8988T (cell line): ENCODE data around the gene LRP1.

Source experiments
- DNase-seq: peaks from one replicate; pipeline ENCODE4 v3.0.0; 2011

Gene LRP1

DNA sequence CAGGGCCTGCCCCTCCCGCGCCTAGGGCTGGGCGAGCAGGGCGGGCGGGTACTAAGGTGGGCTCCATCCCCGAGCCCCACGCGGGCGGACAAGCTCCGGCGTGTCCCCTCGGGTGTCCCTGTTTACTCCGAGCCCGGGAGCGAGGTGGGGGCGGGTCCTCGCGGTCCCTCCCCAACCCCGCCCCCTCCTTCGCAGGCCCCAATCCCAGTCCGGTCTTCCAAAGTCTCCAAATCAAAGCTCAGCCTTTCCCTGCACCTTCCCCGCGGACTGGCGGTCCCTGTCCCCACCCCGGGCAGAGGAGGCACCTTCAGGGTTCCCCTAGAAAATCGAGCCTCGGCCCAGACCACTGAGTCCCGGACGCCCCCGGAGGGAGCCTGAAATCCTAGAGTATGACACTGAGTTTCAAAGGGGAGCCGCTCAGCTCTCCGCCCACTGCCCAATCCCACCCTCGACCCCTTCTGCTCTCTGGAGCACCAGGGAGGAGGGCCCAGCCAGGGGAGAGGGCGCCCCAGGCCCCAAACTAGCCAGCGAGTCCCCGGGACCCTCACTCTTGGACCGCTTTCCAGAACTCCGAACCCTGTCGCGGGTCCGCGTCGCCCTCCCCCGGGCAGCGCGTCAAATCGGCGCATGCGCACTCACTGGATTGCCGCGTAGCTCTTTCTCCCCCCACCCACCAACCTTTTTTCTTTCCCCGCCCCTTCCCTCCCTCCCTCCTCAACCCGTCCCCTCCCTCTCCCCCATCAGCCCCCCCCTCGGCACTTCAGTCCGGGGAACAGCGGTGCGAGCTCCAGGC, at the start of gene LRP1:
Gene LRP1 (plus strand): TSS at position 758 of the 793 bp plus-strand sequence. CDS start 482 bp downstream, outside the sequence.
- DNase-seq = peak; percentile 84

DNA sequence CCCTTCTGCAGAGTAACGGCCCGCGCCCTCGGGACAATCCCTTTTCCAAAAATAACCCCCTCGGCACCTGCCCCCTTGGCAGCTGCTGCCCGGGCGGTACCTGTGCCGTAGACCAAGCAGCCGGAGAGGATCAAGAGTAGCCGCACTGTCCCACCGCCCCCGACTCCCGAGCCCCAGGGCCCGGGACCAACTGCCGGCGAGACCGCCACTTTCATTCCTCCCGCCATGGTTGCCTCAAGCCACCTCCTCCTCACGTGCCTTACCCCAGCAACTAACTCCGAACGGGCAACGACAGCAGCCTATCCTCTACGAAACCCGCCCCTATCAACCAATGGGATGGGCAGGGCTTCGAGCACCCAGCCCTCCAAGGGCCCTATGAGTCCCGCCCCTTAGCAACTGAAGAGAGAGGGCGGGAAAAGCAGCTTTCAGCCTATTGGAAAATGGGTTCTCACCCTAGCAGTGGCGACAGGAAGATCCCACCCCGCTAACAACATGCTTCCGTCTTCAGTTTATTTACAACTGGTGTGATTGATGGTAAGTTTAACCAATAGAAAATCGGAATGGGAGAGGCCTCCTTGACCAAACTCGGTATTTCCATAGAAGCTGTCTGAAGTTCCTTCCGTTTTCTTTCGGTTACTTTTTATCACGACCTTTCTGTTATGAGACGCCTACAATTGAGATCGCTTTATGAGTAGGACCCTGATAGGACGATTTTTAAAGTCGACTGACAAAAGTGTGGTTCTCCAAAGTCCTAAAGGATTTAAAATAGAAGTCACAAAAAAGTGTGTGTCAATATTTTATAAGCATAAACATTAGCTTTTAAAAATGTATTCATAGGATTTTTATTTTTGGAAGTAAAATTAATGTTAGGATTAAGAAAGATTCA, 49.5 kb upstream of the LRP1 start, which contains the start of gene NEMP1:
Gene NEMP1 (minus strand): TSS at position 273 of the 886 bp plus-strand sequence. CDS start 46 bp downstream, at position 227.
- DNase-seq = no peak

DNA sequence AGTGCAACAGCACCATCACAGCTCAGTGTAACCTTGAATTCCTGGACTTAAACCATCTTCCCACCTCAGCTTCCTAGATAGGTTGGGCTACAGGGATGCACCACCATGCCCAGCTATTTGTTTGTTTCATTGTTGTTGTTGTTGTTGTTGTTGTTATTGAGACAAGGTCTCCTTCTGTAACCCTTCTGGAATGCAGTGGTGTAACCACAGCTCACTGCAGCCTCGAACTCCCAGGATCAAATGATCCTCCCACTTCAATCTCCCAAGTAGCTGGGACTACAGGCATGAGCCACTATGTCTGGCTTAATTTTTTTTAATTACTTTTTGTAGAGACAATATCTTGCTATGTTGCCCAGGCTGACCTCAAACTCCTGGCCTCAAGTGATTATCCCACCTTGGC, 48.5 kb upstream of the LRP1 start:
- DNase-seq = no peak

DNA sequence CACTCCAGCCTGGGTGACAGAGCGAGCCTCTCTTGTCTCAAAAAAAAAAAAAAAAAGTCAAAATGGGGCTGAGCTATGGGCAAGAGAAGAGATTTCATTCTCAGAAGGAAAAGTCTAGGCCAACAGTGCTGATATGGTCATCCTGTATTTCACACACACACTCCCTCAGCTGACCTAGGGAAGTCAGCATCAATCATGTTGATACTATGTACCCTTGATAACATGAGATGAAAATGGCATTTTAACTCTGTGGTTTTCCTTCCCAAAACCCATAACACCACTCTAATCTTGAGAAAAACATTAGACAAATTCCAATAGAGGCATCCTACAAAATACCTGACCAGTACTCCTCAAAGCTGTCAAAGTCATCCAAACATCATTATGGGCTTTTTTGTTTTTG, 47.4 kb upstream of the LRP1 start:
- DNase-seq = no peak

DNA sequence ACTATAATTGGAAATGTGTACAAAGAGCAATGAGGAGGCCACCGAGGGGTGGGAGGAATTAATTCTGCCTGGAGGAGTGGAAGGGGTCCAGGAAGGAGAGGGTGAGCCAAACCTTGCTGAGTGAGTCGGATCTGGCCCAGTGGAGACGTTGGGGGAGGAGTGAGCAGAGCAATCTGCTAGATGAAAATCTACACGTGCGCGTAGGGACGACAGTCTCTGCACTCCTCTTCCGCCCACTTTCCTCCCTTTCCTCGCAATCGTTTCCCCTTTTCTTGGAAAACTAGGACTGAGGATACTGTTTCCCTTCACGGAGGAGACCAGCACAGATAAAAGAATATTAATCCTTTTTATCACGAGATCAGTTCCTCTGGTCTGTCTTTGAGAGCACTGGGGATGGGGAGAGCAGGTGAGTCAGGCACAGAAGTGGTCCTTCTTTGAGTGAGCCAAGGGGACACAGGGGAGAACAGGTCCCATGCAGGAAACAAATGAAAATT, 42.2 kb upstream of the LRP1 start:
- no peak for DNase-seq

DNA sequence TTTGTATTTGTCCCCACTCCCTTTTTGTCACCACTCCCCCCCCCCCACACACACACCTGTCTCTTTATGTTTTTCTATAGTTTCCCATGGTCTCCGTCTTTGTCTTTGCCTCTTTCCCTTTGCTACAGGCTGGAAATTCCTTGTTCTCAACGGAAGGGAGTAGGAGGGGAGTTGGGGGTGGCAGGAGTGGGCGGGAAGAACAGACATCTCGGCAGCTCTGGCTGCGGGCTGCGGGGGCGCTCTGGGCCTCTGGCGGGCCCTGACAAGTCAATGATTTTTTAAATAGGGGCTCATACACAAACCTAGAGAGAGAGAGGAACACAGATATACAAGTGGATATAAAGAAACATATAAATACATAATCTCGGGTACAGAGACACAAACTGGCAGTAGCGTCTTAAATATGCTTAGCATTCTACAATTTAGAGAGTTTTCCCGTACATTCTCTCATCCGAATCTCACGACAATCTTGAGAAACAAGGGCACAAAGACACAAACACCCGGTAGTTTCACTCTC, 41.7 kb upstream of the LRP1 start:
- DNase-seq = no peak

DNA sequence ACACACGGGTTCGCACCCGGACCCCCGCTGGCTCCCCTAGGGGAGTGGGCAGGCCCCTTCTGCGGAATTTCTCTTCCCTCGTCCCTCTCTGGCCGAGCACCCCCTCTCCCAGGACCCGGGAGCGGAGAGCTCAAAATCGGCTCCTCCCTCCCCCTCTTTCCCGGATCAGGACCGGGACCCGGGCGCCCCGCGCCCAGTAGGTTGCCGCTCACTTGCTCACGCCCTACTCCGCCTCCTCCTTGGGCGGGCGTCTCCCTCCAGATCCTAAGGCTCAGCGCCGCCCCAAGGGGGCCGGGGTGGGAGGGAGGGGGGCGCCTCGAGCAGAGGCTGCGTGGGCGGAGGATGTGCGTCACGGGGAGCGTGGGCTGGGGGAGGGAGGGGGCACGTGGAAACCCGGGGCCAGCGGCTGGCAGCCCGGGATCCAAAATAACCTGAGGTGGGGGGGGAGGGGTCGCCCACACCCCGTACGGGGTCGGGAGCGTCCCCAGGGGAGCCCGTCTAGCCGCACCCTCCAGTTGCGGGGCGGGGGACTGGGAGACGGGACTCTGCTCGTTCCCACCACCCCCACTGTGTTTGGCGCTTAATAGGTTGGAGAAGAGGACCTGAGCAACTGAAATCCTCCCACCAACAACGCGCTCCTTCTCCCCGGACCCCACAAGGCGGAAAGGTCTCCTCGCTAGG, 41.1 kb upstream of the LRP1 start:
- no peak for DNase-seq

DNA sequence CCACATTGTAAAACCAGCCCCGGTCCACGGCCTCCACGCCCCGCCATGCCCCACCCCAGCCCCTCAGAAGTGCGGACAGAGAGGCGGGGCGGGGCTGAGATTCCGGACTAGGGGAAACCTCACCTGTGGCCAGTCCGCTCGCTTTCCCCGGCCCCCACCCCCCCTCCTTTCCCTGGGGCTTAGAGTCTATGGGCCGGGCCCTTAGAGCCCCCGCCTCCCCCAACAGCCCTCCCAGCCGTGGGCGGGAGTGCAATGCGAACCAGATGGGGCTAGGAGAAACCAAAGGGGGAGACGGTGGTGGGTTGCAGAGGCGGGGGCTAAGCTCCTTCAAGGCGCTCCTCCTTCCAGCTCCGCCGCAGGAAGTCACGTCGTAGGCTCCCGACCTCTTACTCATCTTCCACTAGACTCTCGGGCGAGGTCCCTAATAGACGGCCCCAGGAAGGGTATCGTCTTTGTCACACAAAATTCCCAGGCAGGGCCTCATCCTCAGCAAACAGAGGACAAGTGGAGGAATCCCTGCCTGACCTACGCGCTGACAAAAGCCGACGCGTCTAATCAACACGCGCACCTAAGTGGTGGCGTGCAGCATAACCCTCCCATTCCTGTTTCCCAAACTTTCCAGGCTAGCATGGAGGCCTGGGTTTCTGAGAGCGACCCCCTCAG, 40.5 kb upstream of the LRP1 start:
- DNase-seq = no peak

DNA sequence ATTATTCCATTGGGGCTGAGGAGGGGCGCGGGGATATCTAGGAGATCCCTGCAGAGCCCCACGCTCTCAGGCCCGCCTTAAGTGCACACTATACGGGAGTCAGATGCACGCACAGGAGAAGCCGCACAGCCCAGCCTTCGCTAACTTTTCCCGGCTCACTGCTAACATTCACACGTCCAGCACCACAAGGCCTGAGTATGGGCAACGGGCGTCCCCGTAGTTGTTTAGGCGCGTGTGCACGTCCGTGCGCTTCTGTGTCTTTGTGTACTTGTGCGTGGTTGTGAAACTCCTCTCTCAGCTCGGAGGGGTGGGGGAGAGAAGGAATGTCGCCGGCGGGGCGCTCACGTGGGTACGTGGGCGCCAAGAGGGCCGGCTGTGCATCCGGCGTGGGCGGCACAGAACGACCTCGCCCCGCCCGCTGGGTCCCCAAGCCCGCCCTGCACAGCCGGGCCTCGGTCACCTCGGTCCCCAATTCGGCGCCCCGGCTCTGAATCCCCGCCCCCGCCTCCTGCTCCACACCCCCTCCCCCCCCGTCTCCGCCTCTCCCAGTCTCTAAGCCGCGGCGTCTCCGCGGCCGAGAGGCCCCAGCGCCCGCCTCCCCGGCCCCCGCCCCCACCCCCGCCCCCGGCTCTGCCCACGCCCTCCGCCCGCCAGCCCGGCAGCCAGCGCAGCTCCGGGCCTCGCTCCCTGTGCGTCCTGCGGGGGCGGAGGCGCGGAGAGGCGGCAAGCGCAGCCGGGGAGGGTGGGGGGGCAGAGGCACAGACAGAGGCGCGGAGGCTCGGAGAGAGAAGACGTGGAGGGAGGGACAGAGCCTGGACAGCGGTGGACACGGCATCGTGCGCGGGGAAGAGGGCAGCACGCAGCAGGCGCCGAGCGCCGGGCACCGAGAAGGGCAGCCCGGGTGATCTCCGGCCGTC, 39.7 kb upstream of the LRP1 start, which contains the start of gene NAB2:
Gene NAB2 (plus strand): TSS at position 761 of the 917 bp plus-strand sequence. CDS start 158 bp downstream, outside the sequence.
- DNase-seq = peak; percentile 83

DNA sequence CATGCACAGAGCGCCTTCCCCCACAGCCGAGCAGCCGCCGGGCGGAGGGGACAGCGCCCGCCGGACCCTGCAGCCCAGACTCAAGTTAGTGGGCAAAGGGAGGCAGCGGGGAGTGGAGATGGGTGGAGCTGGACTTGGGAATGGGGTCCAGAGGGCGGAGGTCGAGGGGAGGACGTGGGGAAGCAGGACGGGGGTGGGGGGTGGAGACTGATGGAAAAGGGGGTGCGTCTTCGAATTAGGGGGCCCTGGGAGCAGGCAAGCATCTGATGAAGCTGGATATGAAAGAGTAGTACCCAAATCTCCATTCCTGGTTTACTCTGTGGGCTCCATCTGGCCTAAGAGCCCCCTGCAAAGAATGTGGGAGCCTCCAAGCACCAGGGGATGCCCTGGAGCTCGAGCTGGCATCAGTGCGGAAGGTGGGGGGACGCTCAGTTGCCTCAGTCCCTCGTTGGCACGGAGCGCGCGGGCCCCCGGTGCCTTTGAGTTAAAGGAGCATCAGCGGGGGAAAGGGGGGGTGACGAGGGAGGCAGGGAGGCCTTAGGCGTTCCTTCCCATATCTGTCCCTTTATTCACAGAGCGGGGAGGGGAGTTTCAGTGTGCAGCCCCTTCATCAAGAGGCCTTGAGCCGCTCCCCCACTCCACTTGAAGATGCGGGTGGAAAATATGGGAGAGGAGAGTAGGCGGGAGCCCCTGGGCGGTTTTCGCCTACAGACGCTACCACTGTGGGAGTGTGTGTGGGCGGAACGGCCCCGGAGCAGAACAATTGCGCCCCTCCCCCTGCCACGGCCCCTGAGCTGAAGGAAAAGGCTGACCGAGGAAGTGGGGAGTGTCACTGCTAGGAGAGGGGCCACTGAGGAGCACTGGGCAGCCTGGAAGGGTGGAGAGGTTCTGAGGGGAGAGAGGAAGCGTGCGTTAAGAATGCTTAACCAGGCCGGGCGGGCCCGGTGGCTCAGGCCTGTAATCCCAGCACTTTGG, 38.7 kb upstream of the LRP1 start:
- DNase-seq = no peak

DNA sequence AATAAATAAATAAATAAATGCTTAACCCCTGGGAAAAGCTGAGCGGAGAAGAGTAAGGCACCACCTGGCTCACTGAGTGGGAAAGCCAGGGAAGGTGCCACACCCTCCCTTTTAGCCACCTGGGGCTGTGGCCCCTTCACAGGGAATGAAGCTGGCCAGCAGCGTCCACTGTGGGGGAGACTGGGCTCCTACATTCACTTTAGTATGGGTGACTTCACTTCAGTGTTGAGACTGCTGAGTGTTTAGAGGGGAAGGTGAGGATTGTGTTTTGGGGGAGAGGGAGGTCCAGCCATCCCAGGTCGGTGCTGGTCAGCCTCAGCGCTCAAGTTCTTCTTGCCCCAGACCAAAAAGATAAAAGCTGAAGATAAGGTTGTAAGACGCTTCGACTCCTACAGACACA, 37.8 kb upstream of the LRP1 start:
- DNase-seq = no peak

DNA sequence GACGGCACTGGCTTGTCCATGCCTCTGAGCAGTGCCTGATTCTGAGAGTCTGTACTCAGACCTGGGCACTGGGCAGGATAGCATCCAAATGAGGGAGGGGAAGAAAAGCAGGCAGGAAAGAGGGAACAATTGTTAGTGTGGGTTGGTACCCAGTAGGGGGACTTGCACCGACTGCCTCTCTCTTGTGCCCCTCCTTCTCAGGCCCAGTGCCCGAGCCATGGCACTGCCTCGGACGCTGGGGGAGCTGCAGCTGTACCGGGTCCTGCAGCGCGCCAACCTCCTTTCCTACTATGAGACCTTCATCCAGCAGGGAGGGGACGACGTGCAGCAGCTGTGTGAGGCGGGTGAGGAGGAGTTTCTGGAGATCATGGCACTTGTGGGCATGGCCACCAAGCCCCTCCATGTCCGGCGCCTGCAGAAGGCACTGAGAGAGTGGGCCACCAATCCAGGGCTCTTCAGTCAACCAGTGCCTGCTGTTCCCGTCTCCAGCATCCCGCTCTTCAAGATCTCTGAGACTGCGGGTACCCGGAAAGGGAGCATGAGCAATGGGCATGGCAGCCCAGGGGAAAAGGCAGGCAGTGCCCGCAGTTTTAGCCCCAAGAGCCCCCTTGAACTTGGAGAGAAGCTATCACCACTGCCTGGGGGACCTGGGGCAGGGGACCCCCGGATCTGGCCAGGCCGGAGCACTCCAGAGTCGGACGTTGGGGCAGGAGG, 37.2 kb upstream of the LRP1 start:
- no peak for DNase-seq

DNA sequence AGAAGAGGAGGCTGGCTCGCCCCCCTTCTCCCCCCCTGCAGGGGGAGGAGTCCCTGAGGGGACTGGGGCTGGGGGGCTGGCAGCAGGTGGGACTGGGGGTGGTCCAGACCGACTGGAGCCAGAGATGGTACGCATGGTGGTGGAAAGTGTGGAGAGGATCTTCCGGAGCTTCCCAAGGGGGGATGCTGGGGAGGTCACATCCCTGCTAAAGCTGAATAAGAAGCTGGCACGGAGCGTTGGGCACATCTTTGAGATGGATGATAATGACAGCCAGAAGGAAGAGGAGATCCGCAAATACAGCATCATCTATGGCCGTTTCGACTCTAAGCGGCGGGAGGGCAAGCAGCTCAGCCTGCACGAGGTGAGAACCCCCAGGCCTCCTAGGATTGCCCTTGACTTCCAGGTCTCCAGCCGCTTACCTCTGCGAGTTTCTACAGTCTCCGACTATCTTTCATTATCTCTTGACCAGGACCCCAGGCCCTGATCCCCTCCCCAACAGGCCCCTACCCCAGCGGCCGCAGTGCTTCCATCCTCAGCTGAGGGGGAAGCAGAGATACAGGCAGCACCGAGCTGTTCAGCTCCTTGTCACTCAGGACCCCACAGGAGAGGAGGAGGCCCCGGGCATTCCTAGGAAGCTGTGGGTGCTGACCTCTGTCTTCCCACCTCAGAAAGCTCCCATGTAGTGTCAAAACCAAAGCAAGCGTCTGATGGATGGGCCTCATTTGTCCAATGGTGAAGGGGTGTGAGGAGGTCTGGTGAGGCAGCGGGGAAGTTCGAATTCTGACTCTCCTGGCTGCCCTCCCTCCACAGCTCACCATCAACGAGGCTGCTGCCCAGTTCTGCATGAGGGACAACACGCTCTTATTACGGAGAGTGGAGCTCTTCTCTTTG, 36.4 kb upstream of the LRP1 start:
- no peak for DNase-seq

DNA sequence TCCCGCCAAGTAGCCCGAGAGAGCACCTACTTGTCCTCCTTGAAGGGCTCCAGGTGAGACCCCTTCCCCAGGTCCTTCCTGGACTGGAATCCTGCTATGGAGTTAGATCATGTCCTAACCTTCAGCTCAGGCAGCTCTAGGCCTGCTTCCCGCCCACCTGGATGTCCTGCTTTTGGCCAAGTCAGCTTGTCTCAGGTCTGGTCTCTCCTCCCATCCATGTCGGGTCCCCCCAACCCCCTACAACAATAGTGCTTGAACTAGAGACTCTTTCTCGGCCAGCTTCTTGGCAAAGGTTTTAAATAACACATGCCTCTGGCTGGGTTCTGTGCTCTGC, 35.8 kb upstream of the LRP1 start:
- no peak for DNase-seq

DNA sequence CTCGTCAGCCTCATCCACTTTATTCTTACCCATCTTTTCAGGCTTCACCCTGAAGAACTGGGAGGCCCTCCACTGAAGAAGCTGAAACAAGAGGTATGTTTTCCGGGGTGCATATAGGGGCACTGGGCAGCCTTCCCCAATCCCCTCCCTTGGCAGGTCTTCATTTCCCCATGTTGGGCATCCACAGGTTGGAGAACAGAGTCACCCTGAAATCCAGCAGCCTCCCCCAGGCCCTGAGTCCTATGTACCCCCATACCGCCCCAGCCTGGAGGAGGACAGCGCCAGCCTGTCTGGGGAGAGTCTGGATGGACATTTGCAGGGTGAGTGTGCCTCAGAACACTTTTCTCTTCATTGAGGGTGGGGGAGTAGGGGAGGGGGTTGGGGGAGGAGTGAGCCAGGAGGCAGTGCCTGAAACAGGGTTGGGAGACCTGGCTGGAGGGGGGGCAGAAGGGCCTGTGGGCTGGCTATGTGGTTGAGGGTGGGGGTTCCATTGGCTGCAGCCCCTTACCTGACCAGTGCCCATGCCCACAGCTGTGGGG, 35.3 kb upstream of the LRP1 start:
- no peak for DNase-seq

DNA sequence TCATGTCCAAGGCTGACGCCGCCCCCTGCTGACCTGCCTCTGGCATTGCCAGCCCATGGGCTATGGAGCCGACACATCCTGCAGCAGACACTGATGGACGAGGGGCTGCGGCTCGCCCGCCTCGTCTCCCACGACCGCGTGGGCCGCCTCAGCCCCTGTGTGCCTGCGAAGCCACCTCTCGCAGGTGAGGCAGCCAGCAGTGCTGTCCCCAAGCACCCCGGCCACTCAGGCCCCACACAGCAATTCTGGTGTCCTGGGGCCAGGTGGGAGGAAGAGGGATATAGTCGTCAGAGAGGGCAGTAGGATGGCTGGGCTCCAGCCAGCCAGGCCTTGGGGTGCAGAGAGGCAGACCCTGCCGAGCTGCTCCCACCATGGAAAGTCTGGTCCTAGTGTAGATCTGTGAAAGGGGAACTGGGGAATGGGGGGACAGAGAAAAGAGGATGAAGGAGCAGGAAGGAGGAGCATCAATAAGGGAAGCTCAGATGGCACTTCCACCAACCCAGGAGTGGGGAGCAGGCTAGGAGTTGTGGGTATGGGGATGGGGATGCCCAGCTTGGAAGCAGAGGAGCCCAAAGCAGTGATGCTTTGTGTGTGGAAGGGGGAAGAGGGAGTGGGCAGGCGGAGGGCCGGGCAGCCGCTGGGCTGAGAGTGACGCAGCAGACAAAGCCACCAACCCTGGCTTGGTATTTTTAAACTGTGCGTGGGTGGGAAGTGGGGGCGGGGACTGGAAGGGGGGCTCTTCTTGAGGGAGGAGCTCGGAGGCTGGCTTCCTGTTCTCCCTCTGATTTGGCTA, 34.7 kb upstream of the LRP1 start:
- peak; percentile 80 for DNase-seq
